GM21526 (cell line): Measurements from ENCODE around the gene SLC27A6.
"Not testable (repeated sequence)": the region's sequence is repeated elsewhere in the genome, so short reads cannot be mapped to it uniquely, and the experiment has no call there.

Experiments
- ATAC-seq: cut with Tn5 transposase; IDR thresholded peaks from one replicate; pipeline ENCODE4 v1.9.1; 2021; ENCODE audit warnings: moderate library complexity; ENCODE audit not compliant: unreplicated experiment, low FRiP score

Gene SLC27A6

GRCh38 chr5:128988476-128988875 lies 23.2 kb downstream of the SLC27A6 start:
- ATAC-seq, result no peak

- no peak for ATAC-seq
Measured at GRCh38 chr5:129001841-129002526, 36.7 kb downstream of the SLC27A6 start.

- ATAC-seq, result no peak
Measured at GRCh38 chr5:129002527-129002842, 37.2 kb downstream of the SLC27A6 start.

- no peak for ATAC-seq
Measured at GRCh38 chr5:129003232-129003631, 37.9 kb downstream of the SLC27A6 start.

GRCh38 chr5:129014185-129014584 lies 48.9 kb downstream of the SLC27A6 start:
- no peak for ATAC-seq

- no peak for ATAC-seq
Measured at GRCh38 chr5:129018837-129019236, 53.5 kb downstream of the SLC27A6 start.

GRCh38 chr5:129019401-129019908 lies 54.2 kb downstream of the SLC27A6 start:
- no peak for ATAC-seq

GRCh38 chr5:129020683-129021082 lies 55.4 kb downstream of the SLC27A6 start:
- no peak for ATAC-seq

GRCh38 chr5:129021744-129022143 lies 56.5 kb downstream of the SLC27A6 start:
- no peak for ATAC-seq

DNA sequence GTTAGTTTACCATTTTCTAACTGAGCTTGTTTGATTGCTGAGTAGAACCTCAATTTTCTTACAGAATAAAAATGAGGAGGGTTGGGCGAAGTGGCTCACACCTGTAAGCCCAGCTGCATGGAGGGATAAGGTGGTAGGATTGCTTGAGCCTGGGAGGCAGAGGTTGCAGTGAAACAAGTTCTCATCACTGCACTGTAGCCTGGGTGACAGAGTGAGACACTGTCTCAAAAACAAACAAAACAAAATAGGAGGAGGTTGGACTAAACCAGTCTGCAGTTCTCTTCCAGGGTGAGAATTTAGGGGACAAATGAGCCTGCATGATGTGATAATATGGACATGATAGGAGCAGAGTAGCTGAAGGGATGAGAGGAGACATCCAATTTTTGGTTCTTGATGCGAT lies 57.3 kb downstream of the SLC27A6 start:
- no peak for ATAC-seq

GRCh38 chr5:129027260-129027659 lies 62.0 kb downstream of the SLC27A6 start:
- ATAC-seq, result no peak

DNA sequence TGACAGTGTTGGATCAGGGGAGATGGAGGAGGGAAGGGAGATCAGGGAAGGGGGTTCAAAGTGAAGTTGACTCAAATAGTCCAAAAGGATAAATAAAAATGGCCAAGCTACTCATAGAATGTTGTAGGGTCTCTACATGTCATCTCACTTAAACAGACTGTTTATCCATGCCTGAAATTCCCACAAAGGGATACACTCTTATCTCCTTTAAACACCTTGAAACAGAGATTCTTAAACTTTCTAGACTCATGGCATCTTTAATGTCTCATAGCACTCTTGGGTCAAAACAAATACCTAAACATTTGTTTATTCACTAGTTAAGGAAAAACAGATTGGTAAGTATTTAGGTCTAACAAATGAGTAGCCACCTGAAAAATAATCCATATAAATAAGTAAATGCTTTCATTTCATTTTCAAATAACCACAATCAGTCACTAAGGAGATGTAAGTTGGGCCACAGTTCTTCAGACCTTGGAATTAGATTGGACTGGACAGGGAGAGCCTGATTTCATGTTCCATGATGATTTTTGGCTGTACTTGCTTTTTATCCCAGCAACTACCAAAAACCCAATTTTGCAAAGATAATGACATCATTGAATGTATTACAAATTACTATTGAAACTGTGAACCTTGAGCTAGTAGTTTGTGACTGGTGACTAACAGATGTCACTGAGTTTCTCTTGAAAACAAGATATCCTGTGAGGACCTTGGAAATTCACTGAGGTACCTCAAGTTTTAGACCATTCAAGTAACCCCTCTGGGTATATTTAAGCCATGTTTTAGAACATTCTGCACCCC lies 66.8 kb downstream of the SLC27A6 start:
- ATAC-seq, result no peak

GRCh38 chr5:129036257-129036656 lies 71.0 kb downstream of the SLC27A6 start:
- not testable (repeated sequence) for ATAC-seq

DNA sequence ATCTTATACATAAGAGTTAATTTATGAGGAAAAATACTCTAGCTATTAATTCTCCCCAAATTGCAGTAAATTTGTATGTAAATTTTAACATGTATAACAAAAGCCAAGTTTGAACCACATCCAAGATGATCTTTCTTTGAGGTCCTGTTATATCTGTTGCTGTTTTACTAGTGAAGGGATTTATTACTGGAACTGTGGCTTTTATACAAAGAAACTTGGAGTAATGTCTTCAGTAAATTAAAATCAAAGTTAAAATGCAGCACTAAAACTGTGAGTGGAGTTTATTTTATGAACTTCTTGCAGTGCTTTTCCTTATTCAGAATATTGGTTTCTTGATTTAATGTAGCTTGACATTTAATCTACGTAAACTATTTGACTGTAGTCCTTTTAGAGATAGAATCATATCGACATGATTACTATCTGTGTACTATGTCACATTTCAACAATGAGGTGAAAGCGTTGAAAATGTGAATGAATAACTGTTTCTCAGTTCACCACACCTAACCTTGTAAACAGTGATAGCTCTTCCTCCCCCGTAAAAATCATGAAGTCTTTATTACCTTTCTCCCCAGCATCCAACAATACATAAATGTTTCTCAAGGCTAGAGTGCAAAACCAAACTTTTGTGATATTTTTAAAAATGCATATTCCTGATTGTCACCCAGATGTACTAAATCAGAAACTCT lies 76.1 kb downstream of the SLC27A6 start:
- ATAC-seq, result no peak

GRCh38 chr5:129042306-129042705 lies 77.0 kb downstream of the SLC27A6 start:
- no peak for ATAC-seq

DNA sequence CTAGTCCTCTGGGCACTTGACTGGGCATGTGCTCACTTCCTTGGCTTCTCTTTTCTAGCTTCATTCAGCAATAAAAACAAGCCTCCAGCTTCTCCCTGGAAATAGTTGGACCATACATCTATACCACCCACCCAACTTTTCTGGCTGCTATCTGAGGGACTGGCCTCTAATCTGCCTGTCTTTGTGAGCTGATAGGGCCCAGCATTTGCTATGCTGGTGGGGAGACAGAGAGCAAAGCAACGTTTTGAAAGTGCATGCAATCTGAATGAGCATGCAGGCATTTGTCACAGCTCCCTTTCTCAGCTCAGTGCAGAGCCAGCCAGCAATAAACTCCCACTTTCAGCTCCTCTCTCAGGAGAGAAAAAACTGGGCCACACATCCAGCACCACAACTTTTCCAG lies 78.6 kb downstream of the SLC27A6 start:
- no peak for ATAC-seq

DNA sequence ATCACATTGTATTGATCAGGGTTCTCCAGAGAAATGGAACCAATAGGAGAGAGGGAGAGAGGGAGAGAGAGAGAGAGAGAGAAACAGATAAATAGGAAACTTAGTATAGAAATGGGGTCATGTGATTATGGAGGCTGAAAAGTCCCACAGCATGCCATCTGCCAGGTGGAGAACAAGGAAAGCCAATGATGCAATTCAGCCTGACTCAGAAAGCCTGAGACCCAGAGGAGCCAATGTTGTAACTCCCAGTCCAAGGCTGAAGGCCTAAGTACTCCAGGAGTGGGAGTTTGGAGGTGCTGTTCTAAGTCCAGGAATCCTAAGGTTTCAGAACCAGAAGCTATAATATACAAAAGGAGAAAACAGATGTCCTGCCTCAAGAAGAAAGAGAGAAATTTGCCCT lies 80.9 kb downstream of the SLC27A6 start:
- no peak for ATAC-seq

DNA sequence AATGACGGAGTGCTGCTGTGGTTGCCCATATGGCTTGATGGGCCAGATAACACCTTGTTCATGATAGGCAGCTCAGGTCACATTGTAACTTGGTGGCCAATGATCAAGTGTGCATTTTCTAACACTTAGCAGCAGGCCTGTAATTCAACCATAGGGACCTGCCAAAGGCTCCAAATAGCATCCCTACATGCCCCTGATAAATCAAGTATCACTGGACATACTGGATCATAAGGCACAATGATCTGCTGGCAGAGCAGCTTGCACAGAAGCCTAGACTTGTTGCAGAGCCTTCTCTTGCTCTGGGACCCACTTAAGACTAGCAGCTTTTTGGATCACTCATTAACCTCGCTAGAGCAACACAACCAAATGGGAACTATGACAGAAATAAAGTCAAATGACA lies 83.2 kb downstream of the SLC27A6 start:
- no peak for ATAC-seq

DNA sequence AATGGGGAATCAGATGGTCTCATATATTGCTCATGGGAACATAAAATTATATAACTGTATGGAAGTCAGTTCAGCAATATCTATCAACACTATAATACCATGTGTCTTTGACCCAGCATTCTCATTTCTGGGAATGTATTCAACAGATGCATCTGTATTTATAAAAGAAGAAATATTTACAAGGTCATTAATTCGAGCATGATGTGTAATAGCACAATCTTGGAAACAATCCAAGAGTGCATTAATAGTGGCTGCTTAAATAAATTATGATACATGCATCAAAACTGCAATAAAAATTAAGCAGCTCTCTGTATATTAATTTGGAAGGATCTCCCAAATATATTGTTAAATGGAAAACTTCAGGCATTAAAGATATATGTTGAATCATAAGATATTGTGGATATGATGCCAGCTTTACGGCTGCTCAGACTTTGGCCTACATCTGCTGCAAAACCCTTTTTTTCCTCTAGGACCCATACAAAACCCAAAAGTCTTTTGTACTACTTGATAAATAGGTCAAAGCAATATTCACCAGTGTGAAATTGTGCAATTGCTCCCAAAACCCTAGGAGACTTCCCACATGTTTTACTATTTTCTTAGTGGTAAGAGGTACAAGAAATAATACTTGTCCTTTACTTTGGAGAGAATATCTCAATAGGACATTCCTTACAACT lies 84.0 kb downstream of the SLC27A6 start:
- no peak for ATAC-seq

DNA sequence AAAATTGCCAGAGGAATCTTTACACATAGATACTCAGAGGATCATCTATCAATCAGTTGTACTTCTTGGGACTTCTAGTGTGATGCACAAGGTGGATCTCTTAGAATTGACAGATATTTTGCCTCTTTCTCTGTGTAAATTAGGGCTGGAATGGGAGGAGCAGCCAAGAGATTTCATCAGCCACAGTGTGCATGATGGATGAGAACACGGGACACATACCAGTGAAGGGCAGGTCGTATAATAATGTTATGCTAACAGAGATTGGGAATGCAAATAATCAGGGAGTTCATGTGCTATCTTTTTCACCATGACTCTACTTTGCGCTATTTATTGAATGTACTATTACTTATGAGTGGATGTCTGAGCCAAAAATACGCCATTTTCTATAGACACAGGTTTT lies 86.0 kb downstream of the SLC27A6 start:
- ATAC-seq, result no peak

DNA sequence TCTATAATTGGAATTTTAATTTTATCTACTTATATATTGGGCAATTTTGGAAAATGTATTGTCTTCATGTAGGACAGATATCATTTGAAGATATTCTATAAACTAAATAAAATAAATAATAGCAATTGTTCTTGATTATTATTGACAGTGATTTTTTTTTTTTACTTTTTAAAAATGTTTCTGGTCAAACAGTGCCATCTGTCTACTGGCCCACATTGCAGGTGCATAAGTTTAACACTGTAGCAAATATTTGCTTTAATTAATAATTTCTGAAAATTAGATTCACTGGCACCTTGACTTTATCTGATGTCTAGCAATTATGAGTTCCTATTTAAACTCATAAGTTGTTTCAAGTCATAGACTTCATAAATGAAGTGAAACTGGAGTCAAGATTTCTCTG lies 88.2 kb downstream of the SLC27A6 start:
- no peak for ATAC-seq
